Epithelial cell of proximal tubule (primary cell): Measurements from ENCODE around the gene EXTL1. TPM values are rescaled to one million over a fixed set of nuclear protein-coding genes. Genes with fewer than 3 reads are reported as not detected.

Source experiments
- DNase-seq: peaks from one replicate; pipeline ENCODE4 v3.0.0-alpha.2; 2011; ENCODE audit warnings: low read depth
- H3K4me3 ChIP-seq: 2 replicates; pipeline ENCODE4 v1.5.1; 2011; ENCODE audit warnings: low read depth, mild to moderate bottlenecking, low read length
- CTCF ChIP-seq: conservative IDR thresholded peaks from 2 replicates; pipeline ENCODE4 v1.5.1; 2012; ENCODE audit warnings: low read depth, mild to moderate bottlenecking, low read length
- total RNA-seq: library from RNA; depleted of rRNA; stranded (reverse); fragments of >200 nt; gene quantifications from 2 replicates; pipeline ENCODE4 v1.2.3, GENCODE V29; 2015

EXTL1 gene
- total RNA-seq, 1 donor from 2014 or later: 0.12 TPM

DNA sequence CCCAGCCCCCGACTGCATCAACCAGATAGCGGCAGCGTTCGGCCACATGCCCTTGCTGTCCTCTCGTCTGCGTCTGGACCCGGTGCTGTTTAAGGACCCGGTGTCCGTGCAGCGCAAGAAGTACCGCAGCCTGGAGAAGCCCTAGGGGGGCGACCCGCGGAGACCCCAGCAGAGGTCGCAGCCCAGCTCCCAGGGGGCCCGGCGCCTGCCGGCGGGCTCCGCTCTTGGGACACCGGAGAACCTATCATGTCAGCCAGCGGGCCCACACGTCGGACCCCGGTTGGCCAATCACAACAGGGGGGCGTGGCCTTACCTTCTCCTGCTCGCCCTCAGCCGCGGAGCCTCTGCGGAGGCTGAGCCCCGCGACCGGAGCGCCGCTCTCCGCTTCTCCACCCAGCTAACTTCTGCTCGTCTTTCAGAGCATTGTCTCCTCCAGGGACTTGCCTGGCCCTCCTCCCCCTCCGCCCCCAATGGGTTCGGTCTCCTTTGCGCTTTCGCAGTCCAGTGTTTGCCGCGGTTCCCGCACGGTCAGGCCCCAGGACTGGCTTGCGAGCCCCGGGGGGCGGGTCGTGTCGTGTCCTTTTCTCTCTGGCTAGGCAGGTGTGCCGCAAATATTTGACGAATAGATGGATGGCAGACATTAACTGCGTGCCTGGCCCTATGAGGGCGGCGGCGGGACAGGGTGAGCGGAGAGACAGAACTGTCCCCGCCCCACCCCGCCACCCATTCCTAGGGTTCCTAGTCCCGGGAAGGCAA, 13.8 kb downstream of the EXTL1 start:
- TF ChIP-seq CTCF: no peak
- peak; percentile 25 for DNase-seq
- H3K4me3 ChIP-seq: peak overlapping the region; percentile 76

DNA sequence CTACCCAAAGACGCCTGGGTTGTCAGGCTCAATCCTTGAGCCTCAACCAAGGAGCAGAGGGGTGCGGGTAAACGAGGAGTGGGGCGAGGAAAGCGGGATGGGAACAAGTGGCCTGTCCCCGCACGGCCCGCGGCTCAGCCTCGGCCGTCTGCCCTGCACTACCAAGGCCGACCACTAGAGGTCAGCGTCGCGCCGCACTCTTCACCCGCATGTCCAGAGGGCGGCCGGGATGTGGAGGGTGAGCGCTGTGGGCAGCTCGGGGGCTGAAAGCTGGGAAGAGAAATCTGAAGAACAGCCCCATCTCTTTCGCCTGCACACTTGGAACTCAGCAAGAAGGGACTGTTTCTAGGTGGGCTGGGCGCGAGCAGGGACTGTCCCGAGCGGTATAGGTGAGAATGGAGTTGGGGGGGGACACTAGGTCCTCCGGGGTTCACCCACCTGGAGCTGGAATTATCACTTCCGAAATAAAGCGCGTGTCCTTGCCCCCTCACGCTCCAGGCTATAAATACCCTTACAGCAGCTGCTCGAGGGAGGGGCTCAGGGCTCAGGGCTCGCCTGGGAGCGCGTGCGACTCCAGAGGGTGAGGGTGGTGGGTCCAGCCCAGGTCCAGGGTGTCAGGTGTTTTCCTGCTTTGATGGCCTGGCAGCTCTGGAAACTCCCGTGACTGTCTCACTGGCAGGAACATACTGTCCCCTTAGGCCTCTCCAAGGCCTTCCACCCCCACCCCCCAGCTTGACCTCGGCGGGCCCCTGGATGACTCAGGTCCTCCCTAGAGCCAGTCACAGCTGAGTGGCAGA, 14.6 kb downstream of the EXTL1 start:
- TF ChIP-seq CTCF: peak; percentile 94
- peak overlapping the region; percentile 76 for H3K4me3 ChIP-seq
- DNase-seq: peak; percentile 36

DNA sequence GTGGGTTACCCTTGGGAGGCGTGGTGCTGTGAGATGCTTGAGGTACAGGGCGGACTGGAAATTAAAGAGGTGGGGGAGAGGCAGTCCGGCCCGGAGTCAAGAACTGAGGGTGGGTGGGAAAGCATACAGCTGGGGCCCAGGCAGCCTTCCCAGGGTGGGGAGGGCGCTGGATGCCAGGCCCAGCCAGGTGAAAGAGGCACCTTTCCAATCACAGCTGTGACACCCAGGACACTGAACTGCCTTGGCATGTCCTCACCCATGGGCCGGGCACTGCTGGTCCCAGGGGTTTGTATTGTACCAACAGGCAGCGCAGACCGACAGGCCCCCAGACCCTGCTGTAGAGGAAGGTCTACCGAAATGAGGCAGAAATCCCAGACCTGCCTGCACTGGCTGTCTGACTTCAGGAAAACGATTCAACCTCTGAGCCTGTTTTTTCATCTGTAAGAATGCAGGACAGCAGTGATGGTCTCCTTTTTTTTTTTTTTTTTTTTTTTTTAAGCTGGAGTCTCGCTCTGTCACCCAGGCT, 15.2 kb downstream of the EXTL1 start:
- no peak for TF ChIP-seq CTCF
- peak overlapping the region; percentile 76 for H3K4me3 ChIP-seq
- no peak for DNase-seq

- no peak for TF ChIP-seq CTCF
- H3K4me3 ChIP-seq: no peak overlapping the region
- DNase-seq: no peak
Observed at GRCh38 chr1:26037904-26038303, 16.3 kb downstream of the EXTL1 start.

DNA sequence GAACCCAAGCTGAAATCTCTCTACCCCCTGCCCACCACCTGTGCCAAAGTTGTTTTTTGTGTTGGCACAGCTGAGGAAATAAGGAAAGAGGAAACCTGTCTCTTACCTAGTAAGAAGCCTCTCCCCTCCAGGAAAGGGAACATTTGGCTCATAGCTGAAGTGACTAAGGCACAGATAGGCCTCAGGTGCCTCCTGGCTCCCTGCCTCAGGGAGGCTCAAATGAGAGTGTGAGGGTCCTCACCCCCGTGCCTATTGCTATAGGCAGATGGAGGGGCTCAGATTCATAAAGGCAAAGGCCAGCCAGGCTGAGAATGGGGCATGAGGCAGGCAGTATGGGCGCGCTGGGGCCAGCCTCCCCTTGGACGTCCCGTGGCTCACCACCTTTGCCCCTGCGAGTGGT, 16.9 kb downstream of the EXTL1 start:
- no peak for TF ChIP-seq CTCF

GRCh38 chr1:26038904-26039303, 17.3 kb downstream of the EXTL1 start:
- TF ChIP-seq CTCF: no peak
- no peak for DNase-seq
- no peak overlapping the region for H3K4me3 ChIP-seq

More for the DNA sequence above, 16.9 kb downstream of the EXTL1 start:
- no peak overlapping the region for H3K4me3 ChIP-seq
- no peak for DNase-seq
